NT2/D1 (cell line): Measurements from ENCODE around the gene VPS39.

Experiments used
- DNase-seq: peaks from one replicate; pipeline ENCODE4 v3.0.0-alpha.2; 2011; ENCODE audit warnings: low read depth, low spot score
- H3K27me3 ChIP-seq: 2 replicates; pipeline ENCODE4 v1.6.0; 2011; ENCODE audit warnings: mild to moderate bottlenecking; ENCODE audit not compliant: insufficient read length, insufficient read depth
- H3K36me3 ChIP-seq: 2 replicates; pipeline ENCODE4 v1.6.1; 2011; ENCODE audit warnings: mild to moderate bottlenecking, low read length, mixed read lengths; ENCODE audit not compliant: insufficient read depth, insufficient read length
- H3K4me1 ChIP-seq: 2 replicates; pipeline ENCODE4 v1.5.1; 2011; ENCODE audit not compliant: insufficient read depth, insufficient read length
- H3K4me3 ChIP-seq: 2 replicates; pipeline ENCODE4 v1.5.1; 2011; ENCODE audit warnings: low read depth; ENCODE audit not compliant: insufficient read length
- H3K9ac ChIP-seq: 2 replicates; pipeline ENCODE4 v1.6.0; 2011; ENCODE audit warnings: low read depth; ENCODE audit not compliant: insufficient read length
- H3K9me3 ChIP-seq: 2 replicates; pipeline ENCODE4 v1.5.1; 2011; ENCODE audit warnings: mild to moderate bottlenecking, low read length; ENCODE audit not compliant: insufficient read depth
- SUZ12 ChIP-seq: IDR thresholded peaks from 2 replicates; pipeline ENCODE4 v1.6.1; 2011; ENCODE audit not compliant: insufficient read length, insufficient read depth; ENCODE audit errors: extremely low read depth
- YY1 ChIP-seq: IDR thresholded peaks from 2 replicates; pipeline ENCODE4 v1.6.1; 2011; ENCODE audit not compliant: insufficient read length, insufficient read depth
- ZNF274 ChIP-seq: IDR thresholded peaks from 2 replicates; pipeline ENCODE4 v1.6.1; 2011; ENCODE audit warnings: mild to moderate bottlenecking, low read depth, low read length

The VPS39 gene

DNA sequence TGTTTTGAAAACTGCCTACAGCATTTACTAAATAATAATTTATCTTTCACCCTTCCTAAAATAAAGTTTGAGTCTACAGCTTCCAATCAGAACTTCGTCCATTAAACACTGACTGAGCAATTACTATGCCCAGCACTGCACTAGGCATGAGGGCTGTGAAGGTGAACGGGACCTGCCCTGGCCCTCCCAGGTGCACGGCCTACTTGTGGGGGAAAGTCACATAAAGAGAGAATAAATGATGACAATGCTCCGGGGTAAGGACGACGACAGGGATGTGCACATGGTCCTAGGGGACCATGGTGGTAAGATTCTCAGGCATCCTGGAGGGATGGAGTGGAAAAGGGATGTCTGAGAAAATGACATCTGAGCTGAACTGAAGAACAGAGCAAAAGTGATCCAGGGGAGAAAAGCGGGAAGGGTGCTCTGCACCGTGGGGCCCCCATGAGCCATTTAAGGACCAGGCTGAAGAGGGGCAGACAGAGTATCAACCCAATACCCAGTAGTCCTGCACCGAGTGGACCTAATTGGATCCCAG, 63.2 kb downstream of the VPS39 start:
- H3K9ac ChIP-seq, result no peak overlapping the region
- no peaks in the 10 kb centered on the region for H3K27me3 ChIP-seq
- no peak for DNase-seq
- no peak overlapping the region for H3K4me3 ChIP-seq
- H3K9me3 ChIP-seq, result peaks cover under 1% of the 10 kb centered on the region; the same call in 1 of the 2 replicates
- peaks cover 18% of the 10 kb centered on the region for H3K4me1 ChIP-seq
- no peak for TF ChIP-seq SUZ12
- TF ChIP-seq ZNF274, result no peak
- H3K36me3 ChIP-seq, result no peaks in the 10 kb centered on the region

DNA sequence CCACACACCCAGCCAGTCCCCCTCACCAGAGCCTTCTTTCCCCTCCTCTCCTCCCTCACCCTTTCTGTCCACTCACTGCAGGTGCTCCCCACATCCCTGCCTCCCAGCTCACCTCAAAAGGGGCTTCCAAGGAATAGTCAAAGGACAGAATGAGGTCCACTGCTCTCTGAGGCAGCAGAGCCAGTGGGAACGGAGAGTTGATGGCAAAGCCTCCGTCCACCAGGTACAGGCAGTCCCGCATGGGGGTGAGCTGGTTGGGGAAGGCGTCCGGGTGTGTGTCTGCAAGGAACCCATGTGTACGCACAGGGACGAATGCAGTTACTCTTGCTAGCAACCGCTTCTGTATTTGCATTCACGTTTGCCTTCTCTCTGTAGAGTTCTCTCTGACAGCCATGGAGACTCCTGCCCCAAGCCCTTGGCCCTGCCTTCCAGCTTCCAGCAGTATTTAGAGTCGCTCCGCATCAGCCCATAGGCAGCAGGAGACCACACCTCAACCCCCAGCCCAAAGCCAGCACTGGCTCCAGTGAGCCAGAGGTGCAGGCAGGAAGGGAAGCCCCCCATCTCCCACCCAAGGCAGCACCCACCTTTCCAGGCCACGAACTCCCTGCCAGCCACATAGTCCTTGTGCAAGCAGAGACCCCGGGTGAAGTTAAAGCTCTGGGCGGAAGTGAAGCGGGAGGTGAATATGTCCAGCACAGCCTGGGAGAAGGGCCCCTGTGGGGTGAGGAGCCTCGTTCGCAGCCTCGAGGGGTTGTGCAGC, 64.1 kb downstream of the VPS39 start:
- Histone ChIP-seq H3K4me1 (peaks cover 18% of the 10 kb centered on the region), H3K9me3 (peaks cover 9% of the 10 kb centered on the region; the same call in 1 of the 2 replicates), H3K4me3 (no peak overlapping the region), H3K9ac (no peak overlapping the region), H3K36me3 (no peaks in the 10 kb centered on the region), H3K27me3 (no peaks in the 10 kb centered on the region)
- DNase-seq, result no peak
- no peak for TF ChIP-seq SUZ12
- no peak for TF ChIP-seq YY1
- TF ChIP-seq ZNF274, result no peak

DNA sequence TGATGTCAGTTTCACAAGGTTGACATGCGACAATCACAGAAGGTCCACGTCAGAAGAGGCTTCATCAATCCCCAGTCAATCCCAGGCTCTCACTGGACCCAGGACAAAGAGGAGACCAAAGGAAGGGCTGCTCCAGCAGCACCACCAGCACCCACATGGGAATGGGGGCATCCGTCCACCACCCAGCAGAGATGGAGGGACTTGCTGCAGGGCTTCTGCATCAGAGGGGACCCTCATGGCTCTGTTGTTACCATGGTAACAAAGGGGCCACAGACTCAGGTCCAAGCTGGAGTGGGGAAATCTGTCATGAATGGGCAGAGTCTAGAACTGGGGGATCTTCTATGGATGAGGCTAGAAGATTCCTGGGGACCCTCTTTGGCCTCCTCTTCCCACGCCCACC, 64.7 kb downstream of the VPS39 start:
- H3K4me3 ChIP-seq, result no peak overlapping the region
- H3K9me3 ChIP-seq, result peaks cover 16% of the 10 kb centered on the region; the same call in 1 of the 2 replicates
- H3K27me3 ChIP-seq, result no peaks in the 10 kb centered on the region
- H3K36me3 ChIP-seq, result no peaks in the 10 kb centered on the region
- TF ChIP-seq SUZ12, result no peak
- no peak for TF ChIP-seq ZNF274
- TF ChIP-seq YY1, result no peak
- H3K4me1 ChIP-seq, result peaks cover 13% of the 10 kb centered on the region
- DNase-seq, result no peak
- H3K9ac ChIP-seq, result no peak overlapping the region

DNA sequence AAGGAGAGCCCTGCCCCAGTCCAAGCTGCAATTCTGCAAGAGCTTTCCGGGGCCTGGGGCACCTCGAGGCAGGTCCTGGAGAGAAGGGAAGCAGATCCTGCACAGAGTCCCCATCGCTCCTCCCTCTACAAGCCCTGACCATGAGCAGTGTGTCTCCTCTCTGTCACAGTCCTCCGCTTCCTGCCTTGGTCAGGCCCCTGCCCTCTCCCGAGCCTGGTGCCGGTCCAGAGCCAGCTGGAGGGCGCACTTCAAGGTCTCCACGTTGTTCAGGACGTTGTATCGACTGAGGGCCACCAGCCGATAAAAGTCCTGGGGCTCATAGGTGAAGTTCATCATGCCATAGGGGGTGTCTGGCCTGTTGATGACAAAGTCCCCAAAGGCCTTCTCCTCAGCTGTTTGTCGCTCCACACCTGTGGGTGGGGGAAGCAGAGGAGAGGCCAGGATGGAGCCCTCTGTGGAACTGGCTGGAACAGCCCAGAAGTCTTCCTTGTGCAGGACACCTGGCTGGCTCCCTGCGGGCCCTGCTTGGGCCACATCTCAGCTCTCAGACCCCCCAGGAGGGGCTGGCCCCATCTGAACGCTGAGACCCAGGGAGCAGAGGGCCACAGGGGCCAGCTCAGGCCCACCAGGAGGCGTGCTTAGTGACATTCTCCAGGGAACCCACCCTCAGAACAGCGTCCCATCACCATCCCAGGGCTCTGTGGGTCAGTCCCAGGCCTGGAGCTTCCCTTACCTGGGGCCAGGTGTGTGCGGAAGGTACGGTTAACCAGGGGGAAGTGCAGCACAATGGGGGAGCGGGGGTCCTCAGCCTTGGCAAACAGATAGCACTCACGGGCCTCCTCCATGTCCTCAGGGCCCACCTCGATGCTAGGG, 66.1 kb downstream of the VPS39 start:
- no peak for DNase-seq
- TF ChIP-seq ZNF274 (no peak), SUZ12 (no peak)
- H3K4me1 ChIP-seq, result peaks cover 8% of the 10 kb centered on the region

DNA sequence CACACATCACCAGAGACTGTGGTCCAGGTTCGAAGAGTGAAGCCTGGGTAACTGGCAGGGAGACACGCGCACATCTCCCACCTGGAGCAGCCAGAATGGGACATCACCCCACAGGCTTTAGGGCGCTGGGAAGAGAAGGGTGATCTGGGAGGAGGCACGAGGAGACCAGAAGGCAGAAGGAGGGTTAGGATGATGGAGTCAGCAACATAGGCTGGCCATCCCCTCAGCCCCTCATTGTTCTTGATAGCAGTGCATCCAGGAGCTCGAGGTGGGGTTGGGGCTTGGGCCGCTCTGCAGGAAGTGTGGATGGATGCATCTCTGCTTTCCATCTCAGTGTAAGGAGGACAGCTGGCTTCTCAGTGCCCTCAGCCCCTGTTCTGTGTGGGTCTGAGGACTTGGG, 66.9 kb downstream of the VPS39 start:
- no peaks in the 10 kb centered on the region for H3K36me3 ChIP-seq
- no peak overlapping the region for H3K4me3 ChIP-seq
- no peaks in the 10 kb centered on the region for H3K27me3 ChIP-seq
- TF ChIP-seq ZNF274 (no peak), SUZ12 (no peak), YY1 (no peak)
- H3K9ac ChIP-seq, result no peak overlapping the region
- no peak for DNase-seq
- H3K4me1 ChIP-seq, result peaks cover 5% of the 10 kb centered on the region
- peaks cover 18% of the 10 kb centered on the region; the same call in 1 of the 2 replicates for H3K9me3 ChIP-seq

More for the DNA sequence above, 66.1 kb downstream of the VPS39 start:
- no peaks in the 10 kb centered on the region for H3K36me3 ChIP-seq
- H3K27me3 ChIP-seq, result no peaks in the 10 kb centered on the region
- peaks cover 18% of the 10 kb centered on the region; the same call in 1 of the 2 replicates for H3K9me3 ChIP-seq
- no peak overlapping the region for H3K9ac ChIP-seq
- no peak overlapping the region for H3K4me3 ChIP-seq

DNA sequence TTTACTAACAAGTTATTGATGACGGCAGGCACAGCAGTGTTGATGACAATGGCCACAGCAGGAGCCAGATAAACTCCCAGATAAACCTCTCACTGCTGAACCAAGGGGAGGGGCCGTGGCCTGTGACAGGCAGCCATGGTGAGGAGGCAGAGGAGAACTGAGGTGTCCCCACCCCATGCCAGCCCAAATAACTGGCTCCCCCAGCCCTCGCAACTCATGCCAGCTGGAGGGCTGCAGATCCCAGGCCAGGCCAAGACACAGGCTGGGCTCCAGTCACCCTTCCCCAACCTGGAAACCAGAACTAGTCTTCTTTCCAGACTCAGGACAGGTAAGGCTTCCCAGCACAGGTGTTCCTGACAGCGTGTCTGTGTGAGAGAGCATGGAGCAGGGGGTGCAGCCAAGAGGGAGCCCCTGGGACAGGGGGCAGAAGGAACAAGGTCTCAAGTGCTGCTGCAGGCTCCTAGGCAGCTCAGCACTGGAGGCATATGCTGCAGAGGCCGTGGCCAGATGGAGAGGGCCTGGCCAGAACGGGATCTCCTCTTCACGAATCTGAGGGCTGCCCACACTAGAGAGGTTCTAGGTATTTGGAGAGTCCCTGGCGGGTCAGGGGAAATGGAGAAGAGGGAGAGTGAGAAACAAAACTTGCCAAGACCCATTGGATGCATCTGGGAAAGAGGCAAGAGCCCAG, 67.6 kb downstream of the VPS39 start:
- H3K36me3 ChIP-seq, result no peaks in the 10 kb centered on the region
- DNase-seq, result no peak
- no peak for TF ChIP-seq SUZ12
- TF ChIP-seq YY1, result no peak
- TF ChIP-seq ZNF274, result no peak
- H3K27me3 ChIP-seq, result no peaks in the 10 kb centered on the region
- H3K9ac ChIP-seq, result no peak overlapping the region
- no peaks in the 10 kb centered on the region for H3K4me1 ChIP-seq
- no peak overlapping the region for H3K4me3 ChIP-seq
- H3K9me3 ChIP-seq, result peaks cover 18% of the 10 kb centered on the region; the same call in 1 of the 2 replicates

DNA sequence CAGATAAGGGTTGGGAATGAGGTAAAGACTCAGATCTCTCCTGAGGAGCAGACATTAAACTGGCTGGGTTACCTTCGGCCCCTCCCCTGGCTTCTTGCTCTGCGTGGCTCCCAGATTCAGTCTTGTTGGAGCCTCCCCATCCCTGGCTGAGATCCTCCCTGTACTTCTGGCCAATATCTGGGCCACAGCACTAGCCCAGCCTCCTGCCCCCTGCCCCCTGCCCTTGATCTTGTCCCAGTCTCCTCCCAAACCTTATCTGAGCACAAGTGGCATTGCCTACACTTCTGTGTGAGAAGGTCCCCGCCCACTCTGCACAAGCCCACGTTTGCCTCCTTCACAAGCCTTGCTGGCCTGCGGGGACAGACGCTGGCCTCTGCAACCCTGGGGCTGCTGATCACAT, 68.5 kb downstream of the VPS39 start:
- H3K4me3 ChIP-seq, result no peak overlapping the region
- no peaks in the 10 kb centered on the region for H3K4me1 ChIP-seq
- H3K36me3 ChIP-seq, result no peaks in the 10 kb centered on the region
- TF ChIP-seq YY1, result no peak
- no peak for TF ChIP-seq SUZ12
- TF ChIP-seq ZNF274, result no peak
- no peak for DNase-seq
- H3K27me3 ChIP-seq, result no peaks in the 10 kb centered on the region
- H3K9ac ChIP-seq, result no peak overlapping the region
- peaks cover 18% of the 10 kb centered on the region; the same call in 1 of the 2 replicates for H3K9me3 ChIP-seq
